ENCODE measurements around the gene GARRE1.
"Not testable (repeated sequence)": the region's sequence is repeated elsewhere in the genome, so short reads cannot be mapped to it uniquely, and the experiment has no call there.

Gene GARRE1

DNA sequence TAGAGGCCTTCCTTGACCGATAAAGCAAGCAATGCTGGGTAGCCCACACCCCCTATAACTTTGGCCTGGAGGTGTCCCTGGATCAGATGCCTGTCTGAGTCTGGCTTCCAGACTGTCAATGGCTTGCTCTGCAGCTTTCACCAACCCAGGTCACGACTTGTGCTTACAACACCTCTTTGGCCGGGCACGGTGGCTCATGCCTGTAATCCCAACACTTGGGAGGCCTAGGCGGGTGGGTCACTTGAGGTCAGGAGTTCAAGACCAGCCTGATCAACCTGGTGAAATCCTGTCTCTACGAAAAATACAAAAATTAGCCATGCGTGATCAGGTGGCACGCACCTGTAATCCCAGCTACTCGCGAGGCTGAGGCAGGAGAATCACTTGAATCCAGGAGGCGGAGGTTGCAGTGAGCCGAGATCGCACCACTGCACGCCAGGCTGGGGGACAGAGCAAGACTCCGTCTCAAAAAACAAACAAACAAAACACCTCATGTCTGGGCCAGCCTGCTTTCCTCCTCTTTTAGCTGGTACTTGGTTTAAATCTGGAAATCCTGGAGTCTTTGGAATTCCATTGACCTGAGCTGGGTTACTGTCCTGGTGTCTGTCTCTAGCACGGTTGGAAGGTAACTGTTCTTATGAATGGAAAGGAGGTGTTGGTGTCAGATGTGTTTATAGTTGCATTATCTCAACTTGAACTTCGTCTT, 10.3 kb upstream of the GARRE1 start:
- no peak overlapping the region for H3K4me3 ChIP-seq (replicated peaks; ENCODE audit: low read depth, low read length)

DNA sequence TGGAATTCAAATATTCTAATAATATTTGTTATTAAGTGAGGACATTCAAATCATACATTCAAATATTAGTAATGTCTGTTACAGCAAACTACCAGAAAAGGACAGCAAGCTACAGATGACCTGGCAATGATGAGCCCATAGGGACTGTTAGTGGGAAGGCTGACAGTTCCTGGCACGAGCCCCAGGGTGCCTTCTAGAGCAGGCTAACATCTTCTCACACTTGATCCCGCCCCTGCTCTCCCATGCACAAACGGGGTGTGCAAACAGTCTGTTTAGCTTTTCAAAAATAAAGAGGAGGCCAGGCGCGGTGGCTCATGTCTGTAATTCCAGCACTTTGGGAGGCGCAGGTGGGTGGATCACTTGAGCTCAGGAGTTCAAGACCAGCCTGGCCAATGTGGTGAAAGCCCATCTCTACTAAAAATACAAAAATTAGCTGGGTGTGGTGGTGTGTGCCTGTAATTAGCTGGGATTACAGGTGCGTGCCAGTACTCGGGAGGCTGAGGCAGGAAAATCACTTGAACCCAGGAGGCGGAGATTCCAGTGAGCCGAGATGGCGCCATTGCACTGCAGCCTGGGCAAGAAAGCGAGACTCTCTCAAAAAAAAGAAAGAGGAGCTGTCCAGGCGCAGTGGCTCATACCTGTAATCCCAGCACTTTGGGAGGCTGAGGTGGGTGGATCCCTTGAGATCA, 9.6 kb upstream of the GARRE1 start:
- no peak for DNase-seq (ENCODE audit: extremely low read depth, low read depth)
- no peak overlapping the region for H3K4me3 ChIP-seq (replicated peaks; ENCODE audit: low read depth, low read length)
- TF ChIP-seq, protein P1, sequence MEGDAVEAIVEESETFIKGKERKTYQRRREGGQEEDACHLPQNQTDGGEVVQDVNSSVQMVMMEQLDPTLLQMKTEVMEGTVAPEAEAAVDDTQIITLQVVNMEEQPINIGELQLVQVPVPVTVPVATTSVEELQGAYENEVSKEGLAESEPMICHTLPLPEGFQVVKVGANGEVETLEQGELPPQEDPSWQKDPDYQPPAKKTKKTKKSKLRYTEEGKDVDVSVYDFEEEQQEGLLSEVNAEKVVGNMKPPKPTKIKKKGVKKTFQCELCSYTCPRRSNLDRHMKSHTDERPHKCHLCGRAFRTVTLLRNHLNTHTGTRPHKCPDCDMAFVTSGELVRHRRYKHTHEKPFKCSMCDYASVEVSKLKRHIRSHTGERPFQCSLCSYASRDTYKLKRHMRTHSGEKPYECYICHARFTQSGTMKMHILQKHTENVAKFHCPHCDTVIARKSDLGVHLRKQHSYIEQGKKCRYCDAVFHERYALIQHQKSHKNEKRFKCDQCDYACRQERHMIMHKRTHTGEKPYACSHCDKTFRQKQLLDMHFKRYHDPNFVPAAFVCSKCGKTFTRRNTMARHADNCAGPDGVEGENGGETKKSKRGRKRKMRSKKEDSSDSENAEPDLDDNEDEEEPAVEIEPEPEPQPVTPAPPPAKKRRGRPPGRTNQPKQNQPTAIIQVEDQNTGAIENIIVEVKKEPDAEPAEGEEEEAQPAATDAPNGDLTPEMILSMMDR (IDR thresholded peaks at IDR 0.05; ENCODE audit: low read depth, low read length, missing control alignments): no peak

More for the DNA sequence above, 10.3 kb upstream of the GARRE1 start:
- TF ChIP-seq, protein P1 (IDR thresholded peaks at IDR 0.05; ENCODE audit: low read depth, low read length, missing control alignments): no peak
- no peak for DNase-seq (ENCODE audit: extremely low read depth, low read depth)

DNA sequence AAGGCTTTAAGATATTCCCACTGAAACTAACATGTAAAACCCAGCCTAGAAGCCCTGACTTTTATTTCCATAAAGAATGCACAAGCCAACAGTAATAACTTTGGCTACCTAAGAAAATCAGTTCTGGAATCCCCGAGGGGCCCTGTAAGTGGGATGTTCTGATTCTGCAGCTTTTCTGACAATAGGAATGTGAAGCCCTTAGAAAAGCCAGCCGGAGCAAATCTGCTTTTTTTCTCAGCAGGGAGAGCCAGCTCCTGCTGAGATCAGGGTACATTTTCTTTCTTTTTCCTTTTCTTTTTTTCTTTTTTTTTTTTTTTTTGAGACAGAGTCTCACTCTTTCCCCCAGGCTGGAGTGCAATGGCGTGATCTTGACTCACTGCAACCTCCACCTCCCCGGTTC, 8.0 kb upstream of the GARRE1 start:
- no peak for DNase-seq (ENCODE audit: extremely low read depth, low read depth)
- H3K4me3 ChIP-seq (replicated peaks; ENCODE audit: low read depth, low read length): no peak overlapping the region
- TF ChIP-seq, protein P1 (IDR thresholded peaks at IDR 0.05; ENCODE audit: low read depth, low read length, missing control alignments): no peak

DNA sequence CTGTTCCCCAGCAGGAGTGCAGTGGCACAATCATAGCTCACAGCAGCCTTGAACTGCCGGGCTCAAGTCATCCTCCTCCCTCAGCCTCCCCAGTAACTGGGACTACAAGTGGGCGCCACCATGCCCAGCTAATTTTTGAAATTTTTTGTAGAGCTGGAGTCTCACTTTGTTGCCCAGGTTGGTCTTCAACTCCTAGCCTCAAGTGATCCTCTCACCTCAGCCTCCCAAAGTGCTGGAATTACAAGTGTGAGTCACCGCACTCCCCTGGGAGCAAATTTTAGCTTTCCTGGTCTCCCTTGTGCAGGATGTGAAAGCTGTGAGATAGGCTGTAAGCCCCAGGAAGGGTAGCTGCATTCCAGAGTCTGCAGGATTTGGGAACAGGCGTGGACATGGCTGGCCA, 5.4 kb upstream of the GARRE1 start:
- TF ChIP-seq, protein P1 (IDR thresholded peaks at IDR 0.05; ENCODE audit: low read depth, low read length, missing control alignments): no peak
- no peak for DNase-seq (ENCODE audit: extremely low read depth, low read depth)
- H3K4me3 ChIP-seq (replicated peaks; ENCODE audit: low read depth, low read length): no peak overlapping the region

DNA sequence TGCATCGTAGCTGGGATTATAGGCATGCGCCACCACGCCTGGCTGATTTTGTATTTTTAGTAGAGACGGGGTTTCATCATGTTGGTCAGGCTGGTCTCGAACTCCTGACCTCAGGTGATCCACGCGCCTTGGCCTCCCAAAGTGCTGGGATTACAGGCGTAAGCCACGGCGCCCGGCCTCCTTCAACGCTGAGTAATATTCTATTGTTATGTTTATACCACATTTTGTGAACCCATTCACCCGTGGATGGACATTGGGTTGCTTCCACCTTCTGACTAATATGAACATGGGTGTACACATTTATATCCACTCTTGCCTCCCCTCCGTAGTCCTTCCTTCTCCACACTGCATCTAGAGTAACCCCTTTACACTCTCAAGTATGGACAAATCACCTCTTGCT, 1.2 kb upstream of the GARRE1 start:
- DNase-seq (ENCODE audit: extremely low read depth, low read depth); H3K4me3 ChIP-seq (replicated peaks; ENCODE audit: low read depth, low read length): not testable (repeated sequence)

DNA sequence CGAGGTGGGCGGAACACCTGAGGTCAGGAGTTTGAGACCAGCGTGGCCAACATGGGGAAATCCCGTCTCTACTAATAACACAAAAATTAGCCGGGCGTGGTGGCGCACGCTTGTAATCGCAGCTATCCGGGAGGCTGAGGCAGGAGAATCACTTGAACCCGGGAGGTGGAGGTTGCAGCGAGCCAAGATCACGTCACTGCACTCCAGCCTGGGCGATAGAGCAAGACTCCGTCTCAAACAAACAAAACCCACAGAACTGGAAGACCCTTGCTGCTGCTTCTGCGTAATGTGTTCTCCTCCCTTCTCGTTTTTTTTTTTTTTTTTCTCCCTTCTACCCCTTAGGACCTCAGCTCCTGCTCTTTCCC, 691 bp upstream of the GARRE1 start:
- H3K4me3 ChIP-seq (replicated peaks; ENCODE audit: low read depth, low read length): peak overlapping the region; percentile 70

DNA sequence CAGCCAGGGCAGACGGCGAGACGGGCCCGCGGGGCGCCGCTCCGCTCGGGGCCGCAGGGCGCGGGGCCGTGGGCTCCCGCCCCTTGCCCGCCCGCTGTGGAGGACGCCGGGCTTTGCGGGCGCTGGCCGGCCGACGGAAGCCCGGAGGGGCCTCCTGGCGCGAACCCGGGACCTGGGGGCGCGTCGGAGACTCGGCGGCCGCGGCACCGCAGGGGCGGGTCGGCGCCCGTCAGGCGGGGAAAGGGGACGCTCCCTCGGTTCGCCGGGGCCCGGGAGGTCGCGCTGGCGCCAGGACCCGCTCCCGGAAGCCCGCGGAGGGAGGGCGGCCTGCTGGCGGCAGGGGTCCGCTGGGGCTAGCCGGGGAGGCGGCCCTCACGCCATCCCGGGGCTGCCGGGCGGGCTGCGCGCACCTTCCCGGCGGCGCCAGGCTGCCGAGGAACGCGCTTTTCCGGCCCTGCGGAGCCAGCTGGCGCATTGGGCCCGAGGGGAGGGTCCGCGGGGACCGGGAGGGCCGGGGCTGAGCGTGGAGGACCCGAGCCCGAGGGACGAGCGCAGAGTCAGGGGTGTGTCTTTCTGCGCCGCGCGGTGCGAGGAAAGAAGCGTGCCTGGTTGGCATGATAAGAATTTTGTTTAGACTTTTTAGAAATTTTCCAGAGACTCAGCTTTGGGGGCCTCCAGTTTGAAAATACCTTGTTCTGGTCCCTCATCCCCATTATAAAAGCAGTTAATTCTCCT, 511 bp downstream of the GARRE1 start:
- no peak for DNase-seq (ENCODE audit: extremely low read depth, low read depth)
- peak overlapping the region; percentile 70 for H3K4me3 ChIP-seq (replicated peaks; ENCODE audit: low read depth, low read length)
- TF ChIP-seq, protein P1 (IDR thresholded peaks at IDR 0.05; ENCODE audit: low read depth, low read length, missing control alignments): no peak

More for the DNA sequence above, 691 bp upstream of the GARRE1 start:
- DNase-seq (ENCODE audit: extremely low read depth, low read depth): not testable (repeated sequence)

All from HFF-Myc (cell line).